NCI-H1930 (cell line): ENCODE results near the gene FARSB.
"Not testable (repeated sequence)": the region's sequence is repeated elsewhere in the genome, so short reads cannot be mapped to it uniquely, and the experiment has no call there.

ENCODE experiments used
- DNase-seq, 2 experiments: peaks; one replicate each; lab custom pipeline; 2025; lab: John Stamatoyannopoulos, UW

FARSB gene

GRCh38 chr2:222655787-222656525 is at the start of gene FARSB:
Gene FARSB (minus strand): TSS chr2:222656092. CDS start chr2:222656073, 19 bp downstream.
- DNase-seq, result peak; percentile 88 to 94

- no peak for DNase-seq
These were observed 48.0 kb upstream of the FARSB start for GRCh38 chr2:222703886-222704285.

GRCh38 chr2:222703091-222703490 is 47.2 kb upstream of the FARSB start:
- DNase-seq, result no peak

- no peak for DNase-seq
These were observed 45.8 kb upstream of the FARSB start for GRCh38 chr2:222701721-222702131.

GRCh38 chr2:222701233-222701632 is 45.3 kb upstream of the FARSB start:
- no peak for DNase-seq

- no peak for DNase-seq
These were observed 42.4 kb upstream of the FARSB start for GRCh38 chr2:222698276-222698675.

GRCh38 chr2:222693837-222694236 is 37.9 kb upstream of the FARSB start:
- DNase-seq, result no peak

GRCh38 chr2:222693413-222693812 is 37.5 kb upstream of the FARSB start:
- not testable (repeated sequence) for DNase-seq

GRCh38 chr2:222690564-222691200 is 34.8 kb upstream of the FARSB start:
- peak; percentile 21 to 65 for DNase-seq

- no peak for DNase-seq
These were observed 33.4 kb upstream of the FARSB start for GRCh38 chr2:222689322-222689721.

- DNase-seq, result no peak
These were observed 33.0 kb upstream of the FARSB start for GRCh38 chr2:222688917-222689316.

- DNase-seq, result no peak
These were observed 30.3 kb upstream of the FARSB start for GRCh38 chr2:222686086-222686750.

GRCh38 chr2:222683805-222684204 is 27.9 kb upstream of the FARSB start:
- no peak for DNase-seq

- no peak for DNase-seq
These were observed 22.1 kb upstream of the FARSB start for GRCh38 chr2:222677981-222678380.

- no peak for DNase-seq
These were observed 18.0 kb upstream of the FARSB start for GRCh38 chr2:222673883-222674282.

GRCh38 chr2:222673273-222673672 is 17.4 kb upstream of the FARSB start:
- no peak for DNase-seq

- no peak for DNase-seq
These were observed 16.1 kb upstream of the FARSB start for GRCh38 chr2:222672068-222672401.

- peak; percentile 17 to 50 for DNase-seq
These were observed 15.6 kb upstream of the FARSB start, which contains the start of gene MOGAT1 for GRCh38 chr2:222671259-222672067. Gene MOGAT1 (plus strand): TSS chr2:222671658. CDS start chr2:222671786, 128 bp downstream.

- no peak for DNase-seq
These were observed 14.5 kb upstream of the FARSB start for GRCh38 chr2:222670191-222671038.

- DNase-seq, result no peak
These were observed 13.5 kb upstream of the FARSB start for GRCh38 chr2:222669353-222669752.

GRCh38 chr2:222668494-222669154 is 12.7 kb upstream of the FARSB start:
- DNase-seq, result no peak
